Osteoblast (primary cell): ENCODE measurements around the gene MEAK7. TPM values are rescaled to one million over a fixed set of nuclear protein-coding genes. Genes with fewer than 3 reads are reported as not detected.

Experiments used
- DNase-seq: peaks from one replicate; pipeline ENCODE4 v3.0.0; 2011; ENCODE audit warnings: low spot score, mixed read lengths; ENCODE audit not compliant: insufficient read length; ENCODE audit errors: missing footprints
- H2AFZ ChIP-seq: 2 replicates; pipeline ENCODE4 v1.6.0; 2011; ENCODE audit warnings: mild to moderate bottlenecking, low read length
- H3K27ac ChIP-seq: 2 replicates; pipeline ENCODE4 v1.5.1; 2011; ENCODE audit warnings: mild to moderate bottlenecking, low read depth, low read length, moderate library complexity
- H3K27me3 ChIP-seq: 2 replicates; pipeline ENCODE4 v1.6.0; 2012; ENCODE audit warnings: mild to moderate bottlenecking, control low read depth, inconsistent platforms, low read length, moderate library complexity; ENCODE audit not compliant: insufficient read depth
- H3K36me3 ChIP-seq: 2 replicates; pipeline ENCODE4 v1.5.1; 2011; ENCODE audit warnings: mild to moderate bottlenecking, low read length, control low read depth, moderate library complexity; ENCODE audit not compliant: insufficient read depth
- H3K4me1 ChIP-seq: 2 replicates; pipeline ENCODE4 v1.5.1; 2011; ENCODE audit warnings: mild to moderate bottlenecking, low read length, control low read depth, moderate library complexity; ENCODE audit not compliant: insufficient read depth
- H3K4me2 ChIP-seq: 2 replicates; pipeline ENCODE4 v1.6.0; 2011; ENCODE audit warnings: mild to moderate bottlenecking, low read length; ENCODE audit not compliant: insufficient read depth
- H3K4me3 ChIP-seq: fragments of 200-600 bp; sonication (generic); 3 replicates; pipeline ENCODE4 v1.5.1; 2012; ENCODE audit warnings: mild to moderate bottlenecking, low read length, inconsistent platforms; ENCODE audit not compliant: insufficient read depth
- H3K79me2 ChIP-seq: 2 replicates; pipeline ENCODE4 v1.6.0; 2012; ENCODE audit warnings: mild to moderate bottlenecking, low read length, control low read depth, inconsistent platforms; ENCODE audit not compliant: insufficient read depth
- H3K9me3 ChIP-seq: 2 replicates; pipeline ENCODE4 v1.5.1; 2011; ENCODE audit warnings: low read depth, low read length, control low read depth
- H4K20me1 ChIP-seq: 2 replicates; pipeline ENCODE4 v1.6.0; 2012; ENCODE audit warnings: mild to moderate bottlenecking, low read length, control low read depth; ENCODE audit not compliant: insufficient read depth
- CTCF ChIP-seq: IDR thresholded peaks from 2 replicates; pipeline ENCODE4 v1.5.1; 2011; ENCODE audit warnings: mild to moderate bottlenecking, low read depth, low read length, moderate library complexity; ENCODE audit errors: extremely low read depth
- total RNA-seq: library from RNA; depleted of rRNA; stranded (reverse); fragments of >200 nt; gene quantifications from 2 replicates; pipeline ENCODE4 v1.2.3, GENCODE V29; 2012

MEAK7 gene
- total RNA-seq, 1 donor = 24.2 TPM

- Histone ChIP-seq H3K27me3 (no peaks in the 10 kb centered on the region), H4K20me1 (no peaks in the 10 kb centered on the region), H3K4me3 (no peak overlapping the region), H3K27ac (no peak overlapping the region), H3K79me2 (no peaks in the 10 kb centered on the region), H2AFZ (no peak overlapping the region), H3K9me3 (no peaks in the 10 kb centered on the region), H3K4me2 (no peak overlapping the region), H3K36me3 (no peaks in the 10 kb centered on the region), H3K4me1 (peaks cover 18% of the 10 kb centered on the region)
- DNase-seq = no peak
- TF ChIP-seq CTCF = no peak
Observed at GRCh38 chr16:84517366-84517765, 12.9 kb upstream of the MEAK7 start.

- no peak for DNase-seq
- Histone ChIP-seq H3K36me3 (no peaks in the 10 kb centered on the region), H2AFZ (no peak overlapping the region), H3K4me2 (no peak overlapping the region), H3K27ac (no peak overlapping the region), H3K4me1 (peaks cover 28% of the 10 kb centered on the region), H3K79me2 (no peaks in the 10 kb centered on the region), H4K20me1 (no peaks in the 10 kb centered on the region), H3K27me3 (no peaks in the 10 kb centered on the region), H3K9me3 (no peaks in the 10 kb centered on the region), H3K4me3 (no peak overlapping the region)
- TF ChIP-seq CTCF = no peak
Observed at GRCh38 chr16:84514874-84515835, 10.7 kb upstream of the MEAK7 start.

- H2AFZ ChIP-seq = no peak overlapping the region
- H3K27ac ChIP-seq = no peak overlapping the region
- H3K4me3 ChIP-seq = no peak overlapping the region
- no peaks in the 10 kb centered on the region for H3K27me3 ChIP-seq
- H4K20me1 ChIP-seq = no peaks in the 10 kb centered on the region
- no peaks in the 10 kb centered on the region for H3K79me2 ChIP-seq
- no peaks in the 10 kb centered on the region for H3K9me3 ChIP-seq
- TF ChIP-seq CTCF = no peak
- no peak overlapping the region for H3K4me2 ChIP-seq
- peaks cover 28% of the 10 kb centered on the region for H3K4me1 ChIP-seq
- H3K36me3 ChIP-seq = no peaks in the 10 kb centered on the region
- no peak for DNase-seq
Observed at GRCh38 chr16:84514295-84514873, 9.9 kb upstream of the MEAK7 start.

- H3K4me3 ChIP-seq = no peak overlapping the region
- no peaks in the 10 kb centered on the region for H3K27me3 ChIP-seq
- H3K79me2 ChIP-seq = no peaks in the 10 kb centered on the region
- H3K4me2 ChIP-seq = no peak overlapping the region
- H3K27ac ChIP-seq = no peak overlapping the region
- no peak for DNase-seq
- H2AFZ ChIP-seq = no peak overlapping the region
- H3K9me3 ChIP-seq = no peaks in the 10 kb centered on the region
- no peaks in the 10 kb centered on the region for H3K36me3 ChIP-seq
- H3K4me1 ChIP-seq = peaks cover 28% of the 10 kb centered on the region
- H4K20me1 ChIP-seq = no peaks in the 10 kb centered on the region
- TF ChIP-seq CTCF = no peak
Observed at GRCh38 chr16:84513666-84514065, 9.2 kb upstream of the MEAK7 start.
